ENCODE data around the gene FAM120A. TPM values are rescaled to one million over a fixed set of nuclear protein-coding genes. Genes with fewer than 3 reads are reported as not detected.

Gene FAM120A
- total and polyA plus RNA-seq, 9 of the 15 experiments (the other 6 are each of a cell fraction or from before 2014, with no cell fraction given) = 8.7 to 71.0 (median 42.2) TPM

DNA sequence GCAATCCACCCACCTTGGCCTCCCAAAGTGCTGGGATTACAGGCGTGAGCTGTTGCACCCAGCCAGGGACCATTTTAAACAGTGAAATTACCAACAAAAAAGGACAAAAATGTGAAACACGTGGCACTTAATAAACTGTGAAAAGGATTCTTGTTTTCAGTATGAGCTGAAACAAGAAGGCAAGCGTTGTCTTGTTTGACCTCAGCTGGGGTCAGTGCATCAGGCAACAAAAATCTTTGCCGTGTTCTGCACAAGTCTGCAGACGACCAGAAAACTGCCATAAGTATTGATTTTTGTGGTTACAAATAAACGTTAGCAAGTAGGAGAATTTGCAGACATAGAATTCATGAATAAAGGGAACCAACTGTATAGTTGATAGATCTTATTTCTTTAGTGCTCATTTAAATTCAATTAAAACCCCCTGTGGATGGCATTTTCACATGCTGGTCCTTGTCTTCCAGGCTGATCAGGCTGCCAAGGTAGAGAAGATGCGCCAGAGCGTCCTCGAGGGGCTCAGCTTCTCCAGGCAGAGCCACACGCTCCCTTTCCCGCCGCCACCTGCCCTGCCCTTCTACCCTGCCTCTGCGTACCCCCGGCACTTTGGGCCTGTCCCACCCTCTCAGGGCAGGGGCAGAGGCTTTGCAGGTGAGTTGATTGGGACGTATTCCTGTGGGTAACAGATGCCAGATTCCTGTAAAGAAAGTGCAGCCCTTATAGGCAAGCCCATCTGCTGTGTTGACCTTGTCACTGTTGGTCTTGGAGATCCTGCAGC, 106.1 kb downstream of the FAM120A start:
- TF ChIP-seq HDAC6 (IDR thresholded peaks at IDR 0.05; ENCODE audit: low read depth, low read length) (no peak), DNMT1 (IDR thresholded peaks at IDR 0.05) (no peak), SMARCE1 (IDR thresholded peaks at IDR 0.05) (no peak), FOXJ2 (tag; IDR thresholded peaks at IDR 0.05) (no peak), CREB3 (tag; conservative IDR thresholded peaks at IDR 0.05; ENCODE audit: low read depth) (no peak), RFX7 (CRISPR knock-in tag; IDR thresholded peaks at IDR 0.05) (no peak), SNRNP70 (optimal IDR thresholded peaks at IDR 0.05; ENCODE audit: low read depth, low read length) (no peak), ARNT (IDR thresholded peaks at IDR 0.05) (no peak), MED1 (CRISPR knock-in tag; IDR thresholded peaks at IDR 0.05; ENCODE audit: borderline replicate concordance) (no peak), MAX (CRISPR knock-in tag; IDR thresholded peaks at IDR 0.05) (no peak), SIRT6 (IDR thresholded peaks at IDR 0.05; ENCODE audit: low read depth, low read length) (no peak), SLC30A9 (CRISPR knock-in tag; IDR thresholded peaks at IDR 0.05) (no peak), THRAP3 (IDR thresholded peaks at IDR 0.05; ENCODE audit: borderline replicate concordance) (no peak), ZFX (CRISPR knock-in tag; IDR thresholded peaks at IDR 0.05) (no peak), MCM5 (IDR thresholded peaks at IDR 0.05; ENCODE audit: low read depth) (no peak)
- TF ChIP-seq, protein P1, sequence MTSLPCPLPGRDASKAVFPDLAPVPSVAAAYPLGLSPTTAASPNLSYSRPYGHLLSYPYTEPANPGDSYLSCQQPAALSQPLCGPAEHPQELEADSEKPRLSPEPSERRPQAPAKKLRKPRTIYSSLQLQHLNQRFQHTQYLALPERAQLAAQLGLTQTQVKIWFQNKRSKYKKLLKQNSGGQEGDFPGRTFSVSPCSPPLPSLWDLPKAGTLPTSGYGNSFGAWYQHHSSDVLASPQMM (CRISPR knock-in tag; IDR thresholded peaks at IDR 0.05) = no peak

More for the DNA sequence above, 106.1 kb downstream of the FAM120A start:
- H3K9me1 ChIP-seq (ENCODE audit: control insufficient read depth, insufficient read depth, low read length) = no peaks in the 10 kb centered on the region
- no peak for DNase-seq (ENCODE audit: extremely low read depth in 1 of 4, low spot score in 3 of 4)
- FAIRE-seq = no peak
- no peaks in the 10 kb centered on the region for H3K4me1 ChIP-seq (replicated peaks in 1 of 2; ENCODE audit: control insufficient read depth in 2 of 2, insufficient read depth in 2 of 2, low read length in 2 of 2)
- H3K36me3 ChIP-seq (ENCODE audit: control insufficient read depth, insufficient read depth, low read length) = peaks cover 87% of the 10 kb centered on the region
- H4K20me1 ChIP-seq (replicated peaks; ENCODE audit: control insufficient read depth, insufficient read depth, low read length) = no peaks in the 10 kb centered on the region
- no peak overlapping the region for H3K4me3 ChIP-seq
- no peak overlapping the region for H2AFZ ChIP-seq (ENCODE audit: low read depth, low read length)
- H3K27ac ChIP-seq (ENCODE audit: extremely low read depth, low read depth, low read length) = no peak overlapping the region
- WGBS (ENCODE audit: insufficient coverage, low coverage, missing lambda C conversion rate) = 91% methylated on average over 15 of the region's 15 CpGs
- CTCF ChIA-PET (ENCODE audit: low intra/inter-chr PET ratio) = no interaction called here
- intact Hi-C loops (cut with micrococcal nuclease) (no loop called here), in situ Hi-C loops (cut with MboI) (no loop called here)
- no peak overlapping the region for H3K4me2 ChIP-seq (ENCODE audit: insufficient read depth, low read length)
- no TSS peak for BruUV-seq (replicated peaks)
- POLR2A ChIA-PET = interaction anchor here (1.5 kb wide), 1 partner anchor 9 kb away, joined by 6 read pairs; no protein-coding TSS in a partner anchor
- H3K27me3 ChIP-seq (ENCODE audit: control insufficient read depth in 2 of 2, insufficient read depth in 2 of 2, low read length in 2 of 2) = no peaks in the 10 kb centered on the region
- no peaks in the 10 kb centered on the region for H3K9me3 ChIP-seq (replicated peaks; ENCODE audit: control insufficient read depth, insufficient read depth, low read depth, low read length)
- no peak overlapping the region for H3K9ac ChIP-seq (ENCODE audit: insufficient read depth in 1 of 2, low read depth in 2 of 2, low read length in 2 of 2)
- H3K79me2 ChIP-seq (ENCODE audit: control insufficient read depth, insufficient read depth, low read length) = no peaks in the 10 kb centered on the region
- ATAC-seq = no peak
